H1 (cell line): ENCODE results near the gene CADM2.

ENCODE experiments used
- CBX5 ChIP-seq: fragments of 300-800, 300-1000 bp; sonication (generic); IDR thresholded peaks from 2 replicates; pipeline ENCODE4 v1.7.1; 2016; ENCODE audit warnings: antibody characterized with exemption, low read length, low read depth
- CEBPB ChIP-seq: IDR thresholded peaks from 2 replicates; pipeline ENCODE4 v1.6.1; 2012; ENCODE audit warnings: low read depth, low read length
- CHD1 ChIP-seq: IDR thresholded peaks from 2 replicates; pipeline ENCODE4 v1.6.1; 2012; ENCODE audit warnings: low read depth, low read length, improper control_type of control experiment
- CREB1 ChIP-seq: IDR thresholded peaks from 2 replicates; pipeline ENCODE4 v1.6.1; 2012; ENCODE audit warnings: inconsistent platforms
- CTCF ChIP-seq, 3 experiments: IDR thresholded peaks; 1 replicate in 2 of 3; 2 replicates in 1 of 3; pipeline versions ENCODE4 v1.5.1 to v1.6.1; 2011; ENCODE audit warnings: low read length in 3 of 3, mild to moderate bottlenecking in 3 of 3, inconsistent platforms in 2 of 3, low read depth in 1 of 3, moderate library complexity in 1 of 3; ENCODE audit not compliant: insufficient read depth in 1 of 3; ENCODE audit errors: control extremely low read depth in 1 of 3
- EGR1 ChIP-seq: IDR thresholded peaks from 2 replicates; pipeline ENCODE4 v1.6.1; 2011; ENCODE audit warnings: low read depth, low read length, borderline replicate concordance
- EP300 ChIP-seq, 2 experiments: IDR thresholded peaks; 1 replicate in 1 of 2; 2 replicates in 1 of 2; pipeline ENCODE4 v1.6.1; 2011 to 2012; ENCODE audit warnings: low read depth in 2 of 2, low read length in 2 of 2, mild to moderate bottlenecking in 2 of 2, borderline replicate concordance in 1 of 2, inconsistent platforms in 1 of 2, moderate library complexity in 1 of 2
- GABPA ChIP-seq: IDR thresholded peaks from 2 replicates; pipeline ENCODE4 v1.6.1; 2011; ENCODE audit warnings: mild to moderate bottlenecking, low read length, moderate library complexity, borderline replicate concordance; ENCODE audit not compliant: insufficient read depth
- POLR2A ChIP-seq, 2 experiments: IDR thresholded peaks; 1 replicate in 1 of 2; 2 replicates in 1 of 2; pipeline ENCODE4 v1.6.1; 2011; ENCODE audit warnings: low read depth in 2 of 2, low read length in 2 of 2, mild to moderate bottlenecking in 2 of 2; ENCODE audit errors: control extremely low read depth in 1 of 2
- POLR2AphosphoS5 ChIP-seq: IDR thresholded peaks from 2 replicates; pipeline ENCODE4 v1.6.1; 2011; ENCODE audit warnings: low read depth, low read length

- TF ChIP-seq CEBPB (no peak), CTCF (IDR thresholded peaks at IDR 0.05; ENCODE audit: control extremely low read depth in 1 of 3, insufficient read depth in 1 of 3, low read depth in 1 of 3, low read length in 3 of 3) (no peak), EGR1 (no peak), EP300 (IDR thresholded peaks at IDR 0.05; ENCODE audit: borderline replicate concordance in 1 of 2, low read depth in 2 of 2, low read length in 2 of 2) (no peak), CHD1 (no peak), CBX5 (no peak), GABPA (no peak), POLR2AphosphoS5 (no peak), CREB1 (no peak), POLR2A (IDR thresholded peaks at IDR 0.05; ENCODE audit: control extremely low read depth in 1 of 2, low read depth in 2 of 2, low read length in 2 of 2) (no peak)
Observed at GRCh38 chr3:85051786-85052185, 93.0 kb downstream of the CADM2 start.
